GM18867 (cell line): Measurements from ENCODE around the gene ZNF776.
"Not testable (repeated sequence)": the region's sequence is repeated elsewhere in the genome, so short reads cannot be mapped to it uniquely, and the experiment has no call there.

Experiments
- ATAC-seq: cut with Tn5 transposase; IDR thresholded peaks from one replicate; pipeline ENCODE4 v1.9.1; 2021; ENCODE audit warnings: mild to moderate bottlenecking, moderate library complexity; ENCODE audit not compliant: unreplicated experiment

ZNF776 gene

DNA sequence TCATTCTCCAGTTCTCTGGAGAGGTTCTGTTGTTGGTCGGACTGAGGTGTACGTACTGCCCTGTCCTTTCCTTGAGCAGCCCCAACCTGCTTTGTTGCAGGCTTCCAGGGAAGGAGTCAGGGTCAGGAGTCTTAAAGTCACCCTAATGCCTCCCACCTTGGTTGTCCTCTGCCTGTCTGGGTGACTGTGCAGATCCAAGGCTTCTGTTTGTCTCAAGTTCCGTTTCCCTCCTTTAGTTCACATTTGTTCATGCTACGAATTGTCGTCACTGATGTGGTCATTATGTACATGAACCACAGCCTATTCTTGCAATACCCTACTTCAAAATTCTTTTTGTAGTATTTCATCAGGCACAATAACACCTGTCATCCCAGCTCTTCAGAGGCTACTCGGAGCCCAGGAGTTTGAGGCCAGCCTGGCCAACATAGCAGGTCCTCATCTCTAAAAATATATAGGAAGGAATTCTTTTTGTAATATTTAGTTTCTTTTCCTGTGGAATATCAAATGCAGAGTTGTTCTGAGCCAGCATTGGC lies 30.2 kb downstream of the ZNF776 start:
- ATAC-seq: no peak

DNA sequence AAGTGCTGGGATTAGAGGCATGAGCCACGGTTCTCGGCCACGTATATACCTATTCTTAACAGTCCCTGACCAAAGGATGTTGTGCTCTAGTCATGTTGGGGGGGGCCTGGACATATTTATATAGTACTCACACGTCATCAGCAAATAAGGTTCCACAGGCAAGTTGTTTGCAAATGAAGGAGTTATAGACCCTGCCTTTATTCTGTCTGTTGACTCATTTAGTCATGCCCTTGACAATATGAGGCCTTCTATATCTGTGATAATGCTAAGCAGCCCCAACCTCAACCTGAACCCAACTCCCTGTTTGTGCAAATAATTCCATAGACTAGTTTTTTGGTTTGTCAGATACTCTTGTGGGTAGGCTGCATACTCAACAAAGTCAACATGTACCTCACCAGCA lies 31.7 kb downstream of the ZNF776 start:
- ATAC-seq: no peak

- no peak for ATAC-seq
Observed at GRCh38 chr19:57779220-57779845, 32.7 kb downstream of the ZNF776 start.

DNA sequence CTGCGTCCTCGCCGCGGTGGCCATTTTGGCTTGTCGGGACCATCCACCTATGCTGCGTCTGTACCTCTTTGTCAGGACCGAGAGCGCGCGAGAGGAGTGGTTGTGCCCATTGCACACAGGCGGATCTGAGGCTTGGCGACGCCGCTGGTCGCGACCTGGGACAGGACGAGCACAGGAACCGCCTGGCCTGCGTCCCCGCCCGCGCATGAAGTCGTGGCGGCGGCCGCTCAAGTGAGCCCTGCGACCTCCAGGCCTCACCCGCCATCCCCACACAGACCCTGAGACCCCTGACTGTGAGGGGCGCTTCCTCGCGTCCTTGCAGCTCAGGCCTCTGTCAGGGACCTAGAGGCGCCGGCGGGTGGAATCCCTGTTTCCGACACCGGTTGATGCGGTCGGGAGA lies 39.7 kb downstream of the ZNF776 start:
- no peak for ATAC-seq

DNA sequence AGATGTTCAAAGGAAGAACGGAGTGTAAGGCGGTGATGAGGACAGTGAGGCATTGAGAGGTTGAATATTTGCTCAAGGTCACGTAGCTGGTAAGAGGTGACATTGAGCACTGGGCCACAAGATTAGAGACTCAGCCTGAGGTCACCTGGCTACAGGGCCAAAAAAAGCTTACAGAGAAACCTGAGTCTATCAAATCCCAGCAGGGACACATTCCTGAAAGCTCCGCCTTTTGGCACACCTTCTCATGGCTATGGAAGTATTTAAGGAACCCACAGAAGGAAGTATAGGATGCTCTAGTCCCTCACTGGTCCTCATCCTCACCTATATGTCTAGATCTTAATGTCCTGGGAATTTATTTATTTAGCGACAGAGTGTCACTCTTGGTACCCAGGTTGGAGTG lies 40.3 kb downstream of the ZNF776 start:
- no peak for ATAC-seq

DNA sequence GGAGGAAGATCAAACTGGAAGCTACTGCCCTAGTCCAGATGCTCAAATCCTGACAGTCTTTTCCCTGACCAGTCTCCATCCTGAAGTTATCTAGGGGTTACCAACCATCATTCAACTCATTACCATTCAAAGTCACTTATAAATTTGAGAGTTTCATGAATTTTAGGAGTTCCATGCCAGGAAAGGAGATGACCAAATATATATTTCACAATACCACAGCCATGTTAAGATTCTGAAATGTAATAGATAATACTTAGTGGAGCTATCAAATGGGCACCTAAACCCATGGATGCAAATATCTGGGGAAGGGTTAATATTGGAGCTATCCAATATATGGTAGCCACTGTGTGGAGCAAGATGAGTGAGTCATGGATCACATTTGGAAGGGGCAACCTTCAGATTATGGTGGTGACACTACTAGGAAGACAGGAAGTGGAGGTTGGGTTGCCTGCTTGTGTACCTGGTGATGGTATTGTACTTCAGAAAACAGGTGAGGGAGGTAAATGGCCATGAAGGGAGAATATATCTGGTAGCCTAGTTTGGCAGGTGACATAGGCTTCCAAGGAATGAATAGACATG lies 41.6 kb downstream of the ZNF776 start:
- no peak for ATAC-seq

DNA sequence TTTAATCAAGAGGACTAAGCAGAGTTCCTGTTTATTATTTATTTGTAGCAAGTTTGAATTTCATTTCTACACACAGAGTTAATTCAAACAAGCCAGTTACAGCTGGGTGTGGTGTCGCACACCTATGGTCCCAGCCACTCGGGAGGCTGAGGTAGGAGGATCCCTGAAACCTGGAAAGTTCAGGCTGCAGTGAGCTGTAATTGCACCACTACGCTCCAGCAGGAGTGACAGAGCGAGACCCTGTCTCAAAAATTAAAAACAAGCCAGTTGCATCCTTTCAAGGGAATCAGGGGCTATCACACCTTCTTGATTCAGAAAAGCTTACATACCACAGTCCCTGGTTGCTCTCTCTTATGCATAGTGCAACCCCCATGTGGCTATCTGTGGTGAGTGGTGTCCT lies 42.7 kb downstream of the ZNF776 start:
- ATAC-seq: no peak

GRCh38 chr19:57796580-57796979 lies 50.0 kb downstream of the ZNF776 start:
- not testable (repeated sequence) for ATAC-seq

GRCh38 chr19:57800696-57801095 lies 54.1 kb downstream of the ZNF776 start:
- no peak for ATAC-seq

DNA sequence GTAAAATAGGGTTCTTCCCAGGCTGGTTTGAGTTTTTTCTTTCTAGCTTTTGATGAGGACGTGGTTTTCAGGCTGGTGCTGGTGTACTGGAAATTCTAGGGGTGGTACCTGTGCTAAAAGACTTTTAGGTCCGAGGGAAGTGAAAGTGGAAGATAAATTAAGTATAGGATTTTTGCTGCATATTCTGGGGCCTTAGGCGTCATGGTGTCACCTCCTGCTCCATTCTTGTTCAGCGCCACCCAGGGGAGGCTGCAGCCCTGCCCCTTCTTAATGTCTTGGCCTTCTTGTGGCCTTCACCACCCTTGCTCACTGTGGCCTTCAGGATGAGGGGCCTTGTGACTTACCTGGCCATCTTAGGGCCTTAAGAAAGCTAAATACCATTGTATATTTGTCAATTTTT lies 55.7 kb downstream of the ZNF776 start:
- no peak for ATAC-seq

- ATAC-seq: no peak
Observed at GRCh38 chr19:57803265-57803593, 56.6 kb downstream of the ZNF776 start.

GRCh38 chr19:57803594-57804325 lies 57.1 kb downstream of the ZNF776 start:
- no peak for ATAC-seq

DNA sequence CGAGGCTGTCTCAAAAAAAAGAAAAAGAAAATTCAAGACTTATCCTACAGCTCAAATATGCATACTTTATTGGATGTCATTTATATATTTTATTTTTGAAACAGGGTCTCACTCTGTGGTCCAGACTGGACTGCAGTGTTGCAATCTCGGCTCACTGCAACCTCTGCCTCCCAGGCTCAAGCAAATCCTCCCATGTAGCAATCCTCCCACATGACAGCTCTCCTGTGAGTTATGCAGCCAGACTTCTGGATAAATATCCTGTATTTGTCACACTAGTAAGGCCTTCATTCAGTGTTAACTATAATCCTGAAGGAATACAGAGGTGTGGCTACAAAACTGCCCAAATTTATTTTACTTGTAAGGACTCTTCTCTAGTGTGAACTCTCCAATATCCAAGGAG lies 60.9 kb downstream of the ZNF776 start:
- ATAC-seq: no peak
